WERI-Rb-1 (cell line): ENCODE results near the gene RBMS3.

Source experiments
- DNase-seq: peaks from one replicate; pipeline ENCODE4 v3.0.0-alpha.2; 2020
- H3K27ac ChIP-seq: fragments of 250-450 bp; sonication (Bioruptor Pico); 2 replicates; pipeline ENCODE4 v1.5.1; 2020; ENCODE audit warnings: mild to moderate bottlenecking, moderate library complexity
- H3K27me3 ChIP-seq: fragments of 250-450 bp; sonication (Bioruptor Pico); 2 replicates; pipeline ENCODE4 v1.5.1; 2021; ENCODE audit warnings: mild to moderate bottlenecking, low read depth, moderate library complexity; ENCODE audit not compliant: insufficient read depth, severe bottlenecking
- H3K36me3 ChIP-seq: fragments of 250-450 bp; sonication (Bioruptor Pico); 2 replicates; pipeline ENCODE4 v1.5.1; 2020; ENCODE audit warnings: mild to moderate bottlenecking, moderate library complexity
- H3K4me3 ChIP-seq: 2 replicates; pipeline ENCODE4 v1.5.1; 2011; ENCODE audit warnings: low read depth, mild to moderate bottlenecking, control low read depth, low read length
- H3K9me3 ChIP-seq: fragments of 250-450 bp; sonication (Bioruptor Pico); 2 replicates; pipeline ENCODE4 v1.5.1; 2021; ENCODE audit warnings: mild to moderate bottlenecking, moderate library complexity; ENCODE audit not compliant: severe bottlenecking
- CTCF ChIP-seq: IDR thresholded peaks from 2 replicates; pipeline ENCODE4 v1.5.1; 2011; ENCODE audit warnings: low read depth, mild to moderate bottlenecking, control low read depth, inconsistent platforms, low read length

The RBMS3 gene

DNA sequence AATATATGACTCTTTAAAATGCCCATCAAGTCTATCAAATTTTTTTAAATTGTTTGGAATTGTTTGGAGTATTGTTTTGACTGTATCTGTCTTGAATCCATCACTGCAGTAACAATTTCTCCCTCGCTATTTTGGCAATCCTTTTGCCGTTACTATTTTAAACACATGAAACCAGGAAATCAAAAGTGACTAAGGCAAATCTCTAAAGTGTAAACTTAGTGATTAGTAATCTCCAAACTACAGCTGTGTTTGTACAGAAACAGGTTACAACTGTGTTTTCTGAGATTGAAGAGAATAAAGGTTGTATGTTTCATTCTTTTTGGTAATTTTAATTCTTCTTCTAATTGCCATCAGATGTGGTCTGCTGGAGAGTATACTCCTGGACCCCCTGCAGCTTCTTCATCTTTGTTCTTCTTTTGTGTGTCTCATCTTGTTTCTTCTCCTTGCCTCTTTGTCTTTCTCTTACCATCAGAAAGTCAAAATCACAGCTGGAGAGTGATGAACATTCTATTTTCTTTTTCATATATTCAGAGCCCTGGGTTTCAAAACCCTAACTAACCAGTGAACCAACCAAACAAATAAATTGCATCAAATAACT, 465.4 kb downstream of the RBMS3 start:
- H3K4me3 ChIP-seq: no peak overlapping the region
- no peaks in the 10 kb centered on the region for H3K9me3 ChIP-seq
- DNase-seq: no peak
- no peak for TF ChIP-seq CTCF
- no peaks in the 10 kb centered on the region for H3K36me3 ChIP-seq
- no peak overlapping the region for H3K27ac ChIP-seq
- no peaks in the 10 kb centered on the region for H3K27me3 ChIP-seq

- Histone ChIP-seq H3K9me3 (no peaks in the 10 kb centered on the region), H3K27me3 (no peaks in the 10 kb centered on the region), H3K27ac (no peak overlapping the region), H3K36me3 (no peaks in the 10 kb centered on the region), H3K4me3 (no peak overlapping the region)
- DNase-seq: no peak
- no peak for TF ChIP-seq CTCF
Measured at GRCh38 chr3:29747991-29748390, 467.1 kb downstream of the RBMS3 start.

DNA sequence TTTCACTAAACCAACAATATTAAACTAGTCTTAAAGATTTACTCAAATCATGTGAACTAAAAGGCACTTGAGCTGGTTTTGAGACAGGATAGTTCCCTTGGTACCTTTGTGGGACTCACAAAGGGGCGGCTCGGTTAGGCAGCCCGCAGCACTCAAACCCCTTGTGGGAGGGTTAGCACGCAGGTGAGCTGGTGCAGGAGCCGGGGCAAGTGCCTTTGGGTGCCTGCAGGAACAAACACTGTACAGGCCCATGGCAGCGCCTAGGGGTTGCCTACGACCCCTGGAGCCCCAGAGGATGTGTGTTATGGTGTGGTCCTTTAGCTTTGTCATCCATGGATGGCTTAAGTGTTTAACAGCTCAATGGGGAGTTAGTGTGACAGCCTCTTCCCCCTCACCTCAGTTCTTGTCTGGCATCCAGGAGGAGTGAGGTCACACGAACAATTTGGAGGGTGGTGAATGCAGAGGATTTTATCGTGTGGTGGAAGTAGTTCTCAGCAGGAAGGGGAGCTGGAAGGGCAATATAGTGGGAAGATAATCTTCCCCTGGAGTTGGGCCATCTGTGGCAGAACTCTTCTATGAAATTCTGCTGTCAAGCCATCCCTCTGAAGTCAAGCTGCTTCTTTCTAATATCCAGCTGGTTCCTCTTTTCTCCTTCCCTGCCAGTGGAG, 470.9 kb downstream of the RBMS3 start:
- Histone ChIP-seq H3K9me3 (no peaks in the 10 kb centered on the region), H3K36me3 (no peaks in the 10 kb centered on the region), H3K27ac (no peak overlapping the region), H3K27me3 (no peaks in the 10 kb centered on the region), H3K4me3 (no peak overlapping the region)
- no peak for DNase-seq
- TF ChIP-seq CTCF: no peak

GRCh38 chr3:29754346-29754745, 473.5 kb downstream of the RBMS3 start:
- no peaks in the 10 kb centered on the region for H3K27me3 ChIP-seq
- no peak for DNase-seq
- no peaks in the 10 kb centered on the region for H3K36me3 ChIP-seq
- no peak overlapping the region for H3K4me3 ChIP-seq
- TF ChIP-seq CTCF: no peak
- H3K9me3 ChIP-seq: no peaks in the 10 kb centered on the region
- H3K27ac ChIP-seq: no peak overlapping the region

- TF ChIP-seq CTCF: no peak
- Histone ChIP-seq H3K27ac (no peak overlapping the region), H3K27me3 (no peaks in the 10 kb centered on the region), H3K4me3 (no peak overlapping the region), H3K36me3 (no peaks in the 10 kb centered on the region), H3K9me3 (no peaks in the 10 kb centered on the region)
- DNase-seq: no peak
Measured at GRCh38 chr3:29755416-29755815, 474.5 kb downstream of the RBMS3 start.
